Muscle layer of colon (tissue), 2 donors: ENCODE data around the gene AJM1.

ENCODE experiments used
- H3K27ac ChIP-seq: one replicate; pipeline ENCODE4 v1.7.0; 2013; ENCODE audit warnings: low read depth, mild to moderate bottlenecking, low read length, moderate library complexity
- H3K27me3 ChIP-seq, 2 donors: one replicate each; pipeline ENCODE4 v1.7.0; 2013; ENCODE audit warnings: low read length in 2 of 2, mild to moderate bottlenecking in 2 of 2; ENCODE audit not compliant: insufficient read depth in 2 of 2, control insufficient read depth in 1 of 2
- H3K36me3 ChIP-seq: one replicate; pipeline ENCODE4 v1.7.0; 2013; ENCODE audit warnings: mild to moderate bottlenecking, low read length; ENCODE audit not compliant: insufficient read depth
- H3K4me1 ChIP-seq: one replicate; pipeline ENCODE4 v1.7.0; 2013; ENCODE audit warnings: mild to moderate bottlenecking, low read length; ENCODE audit not compliant: insufficient read depth
- H3K4me3 ChIP-seq, 2 donors: one replicate each; pipeline ENCODE4 v1.7.0; 2013; ENCODE audit warnings: low read length in 2 of 2, low read depth in 1 of 2, mild to moderate bottlenecking in 1 of 2, moderate library complexity in 1 of 2
- H3K9ac ChIP-seq: one replicate; pipeline ENCODE4 v1.7.0; 2013; ENCODE audit warnings: low read length
- H3K9me3 ChIP-seq: one replicate; pipeline ENCODE4 v1.7.0; 2013; ENCODE audit warnings: mild to moderate bottlenecking, low read length
- donor health status: abdominal sarcoma.
- donor health status: Adenocarcinoma of cecum.

Gene AJM1

DNA sequence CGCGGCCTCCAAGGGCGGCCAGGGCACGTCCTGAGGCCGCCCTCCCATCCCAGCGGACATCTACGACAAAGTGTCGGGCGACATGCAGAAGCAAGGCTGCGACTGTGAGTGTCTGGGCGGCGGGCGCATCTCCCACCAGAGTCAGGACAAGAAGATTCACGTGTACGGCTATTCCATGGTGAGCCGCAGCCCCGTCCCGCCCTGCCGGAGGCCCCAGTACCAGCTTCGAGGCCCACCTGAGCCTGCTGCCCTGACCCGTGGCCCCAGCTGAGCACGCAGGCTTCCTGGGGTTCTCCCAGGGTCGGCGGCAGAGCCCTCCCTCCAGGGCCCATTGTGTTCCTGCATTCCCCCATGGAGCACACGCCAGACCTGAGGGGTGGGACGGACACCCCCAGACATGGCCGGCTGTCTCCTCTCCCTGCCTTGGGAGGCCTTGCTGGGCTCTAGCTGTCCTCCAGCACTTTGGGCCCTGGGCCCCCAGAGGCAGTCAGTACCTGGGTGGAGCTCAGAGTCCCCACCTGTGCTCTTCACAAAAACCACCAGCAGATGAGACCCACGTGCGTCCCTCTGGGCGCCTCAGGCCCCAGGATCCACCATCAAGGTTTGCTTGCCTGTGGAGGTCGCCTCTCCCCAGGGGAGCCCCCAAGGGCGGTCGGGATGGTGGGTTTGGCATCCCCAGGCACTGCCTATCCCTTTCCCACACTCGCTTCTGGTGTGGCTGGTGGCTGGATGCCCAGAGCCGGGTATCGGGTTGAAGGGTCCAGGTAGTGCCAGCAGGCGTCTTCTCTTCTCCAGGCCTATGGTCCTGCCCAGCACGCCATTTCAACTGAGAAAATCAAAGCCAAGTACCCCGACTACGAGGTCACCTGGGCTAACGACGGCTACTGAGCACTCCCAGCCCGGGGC is 7.9 kb downstream of the AJM1 start:
- peaks cover 20% of the 10 kb centered on the region for H3K4me1 ChIP-seq

GRCh38 chr9:136850866-136851775 is 8.8 kb downstream of the AJM1 start:
- Histone ChIP-seq H3K9me3 (no peaks in the 10 kb centered on the region), H3K36me3 (peaks cover 5% of the 10 kb centered on the region), H3K27ac (no peak overlapping the region), H3K27me3 (peaks cover 0 to 16% of the 10 kb centered on the region in 2 donors), H3K4me1 (peaks cover 20% of the 10 kb centered on the region), H3K9ac (no peak overlapping the region), H3K4me3 (no peak overlapping the region)

More for the DNA sequence above, 7.9 kb downstream of the AJM1 start:
- H3K27me3 ChIP-seq: peaks cover 0 to 24% of the 10 kb centered on the region in 2 donors
- H3K36me3 ChIP-seq: peaks cover 5% of the 10 kb centered on the region
- H3K4me3 ChIP-seq: peak overlapping the region; percentile 89
- H3K9me3 ChIP-seq: no peaks in the 10 kb centered on the region
- H3K27ac ChIP-seq: peak overlapping the region; percentile 75
- peak overlapping the region; percentile 65 for H3K9ac ChIP-seq

DNA sequence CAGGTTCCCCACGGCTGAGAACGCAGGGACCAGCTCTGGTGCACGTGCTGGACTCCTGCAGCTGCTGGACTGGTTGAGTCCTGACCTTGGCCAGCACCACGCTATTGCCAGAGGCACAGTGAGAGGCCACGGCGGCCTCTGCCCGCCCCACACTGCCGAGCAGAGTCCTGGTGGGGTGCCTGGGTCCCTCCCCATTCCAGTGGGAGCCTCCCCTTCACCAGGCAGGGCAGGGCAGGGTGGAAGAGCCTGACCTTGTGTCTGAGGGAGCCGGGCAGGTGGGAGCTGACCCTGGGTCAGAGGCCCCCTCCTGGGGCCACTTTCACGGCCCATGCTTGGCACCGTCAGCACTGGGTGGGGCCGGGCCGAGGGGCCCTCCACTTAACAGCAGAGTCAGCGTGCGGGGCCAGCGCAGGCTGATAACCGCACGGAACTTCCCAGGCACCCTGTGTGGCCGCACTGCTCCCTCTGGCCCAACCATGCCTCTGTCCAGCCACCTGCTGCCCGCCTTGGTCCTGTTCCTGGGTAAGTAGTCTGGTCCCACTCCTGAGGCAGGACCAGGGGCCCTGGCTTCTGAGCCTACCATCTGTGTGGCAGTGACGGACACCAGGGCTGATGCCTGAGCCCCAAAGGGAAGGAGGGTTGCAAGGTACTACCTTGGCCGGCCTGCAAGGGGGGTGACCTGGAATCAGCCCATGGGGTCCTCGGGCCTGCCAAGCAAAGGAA is 9.8 kb downstream of the AJM1 start, which contains the start of gene MAMDC4:
TSS of gene MAMDC4 (plus strand) at position 406 of the 723 bp plus-strand sequence. CDS start at position 477, 71 bp downstream.
- no peaks in the 10 kb centered on the region for H3K9me3 ChIP-seq
- peaks cover 0 to 9% of the 10 kb centered on the region in 2 donors for H3K27me3 ChIP-seq
- H3K4me1 ChIP-seq: peaks cover 20% of the 10 kb centered on the region
- no peak within 1 kb of the TSS for H3K9ac ChIP-seq
- H3K4me3 ChIP-seq: no peak within 1 kb of the TSS
- H3K36me3 ChIP-seq: peaks cover 5% of the 10 kb centered on the region
- no peak within 1 kb of the TSS for H3K27ac ChIP-seq

GRCh38 chr9:136852664-136853595 is 10.7 kb downstream of the AJM1 start:
- Histone ChIP-seq H3K27me3 (peaks cover 0 to under 1% of the 10 kb centered on the region in 2 donors), H3K9ac (no peak overlapping the region), H3K4me3 (no peak overlapping the region), H3K27ac (no peak overlapping the region), H3K36me3 (peaks cover 5% of the 10 kb centered on the region), H3K4me1 (peaks cover 15% of the 10 kb centered on the region), H3K9me3 (no peaks in the 10 kb centered on the region)

- H3K4me1 ChIP-seq: peaks cover 11% of the 10 kb centered on the region
- peaks cover 5% of the 10 kb centered on the region for H3K36me3 ChIP-seq
- no peak overlapping the region for H3K4me3 ChIP-seq
- no peak overlapping the region for H3K9ac ChIP-seq
- no peaks in the 10 kb centered on the region for H3K27me3 ChIP-seq
- H3K27ac ChIP-seq: no peak overlapping the region
- H3K9me3 ChIP-seq: no peaks in the 10 kb centered on the region
Observed at GRCh38 chr9:136853596-136854112, 11.4 kb downstream of the AJM1 start.

DNA sequence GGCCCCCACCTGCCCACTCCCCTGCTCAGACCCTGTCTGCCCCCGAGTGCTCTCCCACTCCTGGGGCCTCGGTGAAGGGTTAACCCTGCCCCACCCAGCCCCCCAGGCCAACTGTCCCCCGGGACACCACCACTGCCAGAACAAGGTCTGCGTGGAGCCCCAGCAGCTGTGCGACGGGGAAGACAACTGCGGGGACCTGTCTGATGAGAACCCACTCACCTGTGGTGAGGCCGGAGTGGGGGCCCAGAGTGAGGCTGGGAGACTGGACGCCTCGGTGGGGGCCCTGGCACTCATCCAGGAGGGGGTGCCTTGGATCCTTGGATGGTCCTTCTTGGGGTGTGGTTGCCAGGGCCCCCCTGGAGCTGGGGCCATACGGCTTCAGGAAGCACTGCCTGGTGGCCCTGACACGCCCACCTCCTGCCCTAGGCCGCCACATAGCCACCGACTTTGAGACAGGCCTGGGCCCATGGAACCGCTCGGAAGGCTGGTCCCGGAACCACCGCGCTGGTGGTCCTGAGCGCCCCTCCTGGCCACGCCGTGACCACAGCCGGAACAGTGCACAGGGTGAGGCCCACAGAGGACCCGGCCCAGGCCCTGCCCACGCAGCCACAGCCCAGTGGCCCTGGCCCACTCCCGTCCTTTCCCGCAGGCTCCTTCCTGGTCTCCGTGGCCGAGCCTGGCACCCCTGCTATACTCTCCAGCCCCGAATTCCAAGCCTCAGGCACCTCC is 12.0 kb downstream of the AJM1 start:
- no peaks in the 10 kb centered on the region for H3K27me3 ChIP-seq
- no peaks in the 10 kb centered on the region for H3K9me3 ChIP-seq
- no peak overlapping the region for H3K9ac ChIP-seq
- H3K36me3 ChIP-seq: peaks cover 5% of the 10 kb centered on the region
- H3K4me1 ChIP-seq: peaks cover 17% of the 10 kb centered on the region
- H3K4me3 ChIP-seq: no peak overlapping the region
- no peak overlapping the region for H3K27ac ChIP-seq

- peaks cover 20% of the 10 kb centered on the region for H3K4me1 ChIP-seq
- H3K27ac ChIP-seq: no peak overlapping the region
- no peak overlapping the region for H3K4me3 ChIP-seq
- no peaks in the 10 kb centered on the region for H3K27me3 ChIP-seq
- peaks cover 5% of the 10 kb centered on the region for H3K36me3 ChIP-seq
- H3K9me3 ChIP-seq: no peaks in the 10 kb centered on the region
- H3K9ac ChIP-seq: no peak overlapping the region
Observed at GRCh38 chr9:136854842-136855460, 12.7 kb downstream of the AJM1 start.

DNA sequence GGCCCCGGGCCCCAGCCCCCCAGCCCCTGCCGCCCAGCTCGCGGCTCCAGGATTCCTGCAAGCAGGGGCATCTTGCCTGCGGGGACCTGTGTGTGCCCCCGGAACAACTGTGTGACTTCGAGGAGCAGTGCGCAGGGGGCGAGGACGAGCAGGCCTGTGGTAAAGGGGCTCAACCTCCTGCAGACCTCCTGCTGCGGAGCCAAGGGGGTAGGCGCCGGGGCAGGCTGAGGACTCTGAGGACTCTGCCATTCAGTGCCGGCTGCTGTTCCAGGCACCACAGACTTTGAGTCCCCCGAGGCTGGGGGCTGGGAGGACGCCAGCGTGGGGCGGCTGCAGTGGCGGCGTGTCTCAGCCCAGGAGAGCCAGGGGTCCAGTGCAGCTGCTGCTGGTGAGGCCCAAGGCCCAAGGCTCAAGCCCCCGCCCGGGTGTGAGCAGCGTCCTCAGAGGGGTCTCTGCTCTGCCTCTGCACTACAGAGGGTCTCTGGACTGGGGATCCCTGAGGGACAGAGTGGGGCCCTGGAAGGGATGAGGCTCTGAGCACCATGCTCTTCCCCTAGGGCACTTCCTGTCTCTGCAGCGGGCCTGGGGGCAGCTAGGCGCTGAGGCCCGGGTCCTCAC is 13.3 kb downstream of the AJM1 start:
- Histone ChIP-seq H3K4me1 (peaks cover 14% of the 10 kb centered on the region), H3K9me3 (no peaks in the 10 kb centered on the region), H3K4me3 (no peak overlapping the region), H3K27me3 (no peaks in the 10 kb centered on the region), H3K27ac (no peak overlapping the region), H3K9ac (no peak overlapping the region), H3K36me3 (peaks cover 5% of the 10 kb centered on the region)

- Histone ChIP-seq H3K27me3 (no peaks in the 10 kb centered on the region), H3K9ac (no peak overlapping the region), H3K4me3 (no peak overlapping the region), H3K9me3 (no peaks in the 10 kb centered on the region), H3K36me3 (peaks cover 9% of the 10 kb centered on the region), H3K27ac (no peak overlapping the region), H3K4me1 (peaks cover 12% of the 10 kb centered on the region)
Observed at GRCh38 chr9:136856079-136856476, 13.8 kb downstream of the AJM1 start.
